Lower leg skin (tissue), 4 donors: ENCODE results near the gene PLCG2. TPM values are rescaled to one million over a fixed set of nuclear protein-coding genes. Genes with fewer than 3 reads are reported as not detected.

Experiments
- DNase-seq, 2 donors: peaks; one replicate each; pipeline ENCODE4 v3.0.0-alpha.2; 2019; ENCODE audit warnings: low spot score in 2 of 2
- H3K4me3 ChIP-seq: fragments of 200-600 bp; sonication (generic); 2 replicates; pipeline ENCODE4 v1.5.1; 2017; ENCODE audit warnings: mild to moderate bottlenecking, low read depth; ENCODE audit not compliant: poor library complexity, severe bottlenecking
- POLR2A ChIP-seq, 2 donors: fragments of 450-650 bp; IDR thresholded peaks; one replicate each; pipeline ENCODE4 v1.6.1; 2016 to 2017; ENCODE audit warnings: antibody characterized with exemption in 2 of 2, mild to moderate bottlenecking in 1 of 2, moderate library complexity in 1 of 2
- WGBS, 2 donors: methylation state at CpG; one replicate each; pipeline ENCODE4 v1.1.5; 2018; 5-methylcytosine and 5-hydroxymethylcytosine counted together
- intact Hi-C: fragments of 100-400 bp; cut with DNase I; formaldehyde crosslinking; loops from one replicate; pipeline ENCODE4 v1.15.0; 2023; ENCODE audit warnings: low total_unique reads
- total RNA-seq, 4 donors: library from RNA; depleted of rRNA; stranded (reverse); fragments of >200 nt; gene quantifications; one replicate each; pipeline ENCODE4 v1.1.0, GENCODE V29; 2016
- TF ChIP-seq, protein P1 (sequence below), 3 donors: fragments of 450-650 bp; IDR thresholded peaks; one replicate each; pipeline ENCODE4 v1.5.1; 2016; ENCODE audit warnings: antibody characterized with exemption in 3 of 3, mild to moderate bottlenecking in 3 of 3, moderate library complexity in 2 of 3

PLCG2 gene
- total RNA-seq, 4 donors from 2014 or later: 7.0 to 14.1 (median 10.2) TPM

DNA sequence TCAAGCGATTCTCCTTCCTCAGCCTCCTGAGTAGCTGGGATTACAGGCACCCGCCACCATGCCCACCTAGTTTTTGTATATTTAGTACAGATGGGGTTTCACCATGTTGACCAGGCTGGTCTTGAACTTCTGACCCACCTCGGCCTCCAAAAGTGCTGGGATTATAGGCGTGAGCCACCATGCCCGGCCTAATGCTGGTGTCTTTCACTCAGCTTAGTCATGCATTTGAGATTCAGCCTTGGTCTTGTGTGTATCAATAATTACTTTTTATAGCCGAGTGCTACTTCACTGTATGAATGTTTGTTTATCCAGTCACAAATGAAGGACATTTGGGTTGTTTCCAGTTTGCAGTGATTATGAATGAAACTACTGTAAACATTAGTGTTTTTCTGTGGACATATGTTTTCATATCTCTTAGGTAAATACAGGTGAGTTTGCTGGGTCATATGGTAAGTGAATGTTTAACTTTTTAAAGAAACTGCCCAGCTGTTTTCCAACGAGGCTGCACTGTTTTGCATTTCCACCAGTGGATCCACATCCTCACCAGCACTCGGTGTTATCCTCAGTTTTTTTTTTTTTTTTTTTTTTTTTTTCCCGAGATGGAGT is 11.0 kb upstream of the PLCG2 start:
- no peak for TF ChIP-seq POLR2A (IDR thresholded peaks at IDR 0.05)
- TF ChIP-seq, protein P1, sequence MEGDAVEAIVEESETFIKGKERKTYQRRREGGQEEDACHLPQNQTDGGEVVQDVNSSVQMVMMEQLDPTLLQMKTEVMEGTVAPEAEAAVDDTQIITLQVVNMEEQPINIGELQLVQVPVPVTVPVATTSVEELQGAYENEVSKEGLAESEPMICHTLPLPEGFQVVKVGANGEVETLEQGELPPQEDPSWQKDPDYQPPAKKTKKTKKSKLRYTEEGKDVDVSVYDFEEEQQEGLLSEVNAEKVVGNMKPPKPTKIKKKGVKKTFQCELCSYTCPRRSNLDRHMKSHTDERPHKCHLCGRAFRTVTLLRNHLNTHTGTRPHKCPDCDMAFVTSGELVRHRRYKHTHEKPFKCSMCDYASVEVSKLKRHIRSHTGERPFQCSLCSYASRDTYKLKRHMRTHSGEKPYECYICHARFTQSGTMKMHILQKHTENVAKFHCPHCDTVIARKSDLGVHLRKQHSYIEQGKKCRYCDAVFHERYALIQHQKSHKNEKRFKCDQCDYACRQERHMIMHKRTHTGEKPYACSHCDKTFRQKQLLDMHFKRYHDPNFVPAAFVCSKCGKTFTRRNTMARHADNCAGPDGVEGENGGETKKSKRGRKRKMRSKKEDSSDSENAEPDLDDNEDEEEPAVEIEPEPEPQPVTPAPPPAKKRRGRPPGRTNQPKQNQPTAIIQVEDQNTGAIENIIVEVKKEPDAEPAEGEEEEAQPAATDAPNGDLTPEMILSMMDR (IDR thresholded peaks at IDR 0.05): no peak
- 81 to 87% methylated on average over 9 of the region's 9 CpGs for WGBS, 2 donors
- DNase-seq: no peak
- intact Hi-C loops: no loop called here
- H3K4me3 ChIP-seq: no peak overlapping the region

DNA sequence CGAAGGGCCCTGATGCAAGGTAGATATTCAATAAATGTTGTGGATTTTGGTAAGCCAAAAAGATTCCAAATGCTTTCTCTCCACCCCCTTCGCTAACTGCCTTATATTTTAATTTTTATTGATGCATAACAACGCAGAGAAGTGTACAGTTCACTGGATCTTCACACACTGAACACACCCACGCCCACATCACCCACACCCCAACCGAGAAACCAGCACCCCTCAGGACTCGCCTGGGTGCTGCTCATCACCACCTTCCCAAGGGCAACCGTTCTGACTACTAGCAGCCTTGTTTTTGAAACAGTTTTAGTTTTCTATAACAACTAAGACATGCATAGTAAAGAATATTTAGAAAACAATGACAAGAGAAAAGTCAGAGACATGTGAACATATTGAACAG is 9.1 kb upstream of the PLCG2 start:
- WGBS, 2 donors: 84% methylated on average over 7 of the region's 7 CpGs

DNA sequence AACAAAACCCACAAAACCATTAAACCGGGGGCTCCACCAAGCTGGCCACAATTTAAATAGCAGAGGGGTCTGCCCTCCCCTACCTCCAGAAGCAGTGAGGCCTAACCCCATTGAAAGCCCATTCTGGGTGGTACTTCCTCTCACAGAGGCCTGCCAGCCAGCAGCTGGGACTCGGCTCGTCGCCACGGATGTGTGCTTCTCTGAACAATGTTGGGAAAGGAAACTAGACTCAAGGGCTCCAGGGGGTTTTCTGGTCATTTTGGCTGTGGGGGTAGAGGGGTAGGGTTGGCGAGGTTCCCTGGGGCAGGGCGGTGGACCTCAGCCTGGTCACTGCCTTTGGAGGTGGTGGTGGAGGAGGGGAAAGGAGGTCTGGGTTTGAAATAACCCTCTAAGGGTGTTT is 4.7 kb upstream of the PLCG2 start:
- no peak for DNase-seq
- intact Hi-C loops: no loop called here
- TF ChIP-seq, protein P1 (IDR thresholded peaks at IDR 0.05): no peak
- no peak for TF ChIP-seq POLR2A (IDR thresholded peaks at IDR 0.05)
- no peak overlapping the region for H3K4me3 ChIP-seq
- WGBS, 2 donors: 76 to 81% methylated on average over 7 of the region's 7 CpGs

More for the DNA sequence above, 9.1 kb upstream of the PLCG2 start:
- no peak for TF ChIP-seq POLR2A (IDR thresholded peaks at IDR 0.05)
- TF ChIP-seq, protein P1 (IDR thresholded peaks at IDR 0.05): no peak
- DNase-seq: no peak
- no peak overlapping the region for H3K4me3 ChIP-seq
- intact Hi-C loops: no loop called here

DNA sequence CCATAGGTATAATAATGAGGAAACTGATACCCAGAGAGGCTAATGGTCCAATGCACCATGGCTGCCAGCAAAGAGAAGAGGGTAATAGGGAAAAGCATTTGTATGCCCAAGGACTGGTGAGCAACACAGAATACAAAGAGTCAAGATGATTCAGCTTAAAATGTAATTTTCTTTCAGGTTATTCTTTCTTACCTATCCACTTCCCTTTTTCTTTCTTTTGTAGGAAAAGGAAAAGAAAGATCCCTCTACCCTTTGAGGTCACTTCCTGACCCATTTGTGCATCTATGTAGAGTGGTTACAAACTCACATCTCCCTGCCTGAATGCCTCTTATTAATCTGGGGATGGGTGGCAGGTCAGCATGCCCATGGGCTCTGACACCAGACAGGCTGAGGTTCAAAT is 3.5 kb upstream of the PLCG2 start:
- no peak for TF ChIP-seq POLR2A (IDR thresholded peaks at IDR 0.05)
- H3K4me3 ChIP-seq: no peak overlapping the region
- no peak for DNase-seq
- intact Hi-C loops: no loop called here

DNA sequence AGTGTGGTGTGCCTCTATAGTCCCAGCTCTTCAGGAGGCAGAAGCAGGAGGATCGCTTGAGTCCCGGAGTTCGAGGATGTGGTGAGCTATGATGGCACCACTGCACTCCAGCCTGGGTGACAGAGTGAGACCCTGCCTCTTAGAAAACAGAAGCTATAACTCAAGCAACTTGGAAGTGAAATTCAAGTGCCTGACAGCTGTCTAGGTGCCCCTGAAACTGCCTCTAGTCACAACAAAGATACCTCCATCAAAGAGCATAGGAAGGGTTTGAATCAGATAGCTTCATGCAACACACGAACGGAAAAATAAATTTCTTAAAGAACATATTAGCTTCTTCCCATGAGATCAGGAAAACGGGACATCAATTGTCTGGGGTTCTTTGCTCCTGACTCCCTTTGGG is 860 bp upstream of the PLCG2 start:
- H3K4me3 ChIP-seq: no peak overlapping the region
- no peak for TF ChIP-seq POLR2A (IDR thresholded peaks at IDR 0.05)
- TF ChIP-seq, protein P1 (IDR thresholded peaks at IDR 0.05): no peak
- no peak for DNase-seq
- WGBS, 2 donors: 73 to 78% methylated on average over 6 of the region's 6 CpGs
- intact Hi-C loops: no loop called here

DNA sequence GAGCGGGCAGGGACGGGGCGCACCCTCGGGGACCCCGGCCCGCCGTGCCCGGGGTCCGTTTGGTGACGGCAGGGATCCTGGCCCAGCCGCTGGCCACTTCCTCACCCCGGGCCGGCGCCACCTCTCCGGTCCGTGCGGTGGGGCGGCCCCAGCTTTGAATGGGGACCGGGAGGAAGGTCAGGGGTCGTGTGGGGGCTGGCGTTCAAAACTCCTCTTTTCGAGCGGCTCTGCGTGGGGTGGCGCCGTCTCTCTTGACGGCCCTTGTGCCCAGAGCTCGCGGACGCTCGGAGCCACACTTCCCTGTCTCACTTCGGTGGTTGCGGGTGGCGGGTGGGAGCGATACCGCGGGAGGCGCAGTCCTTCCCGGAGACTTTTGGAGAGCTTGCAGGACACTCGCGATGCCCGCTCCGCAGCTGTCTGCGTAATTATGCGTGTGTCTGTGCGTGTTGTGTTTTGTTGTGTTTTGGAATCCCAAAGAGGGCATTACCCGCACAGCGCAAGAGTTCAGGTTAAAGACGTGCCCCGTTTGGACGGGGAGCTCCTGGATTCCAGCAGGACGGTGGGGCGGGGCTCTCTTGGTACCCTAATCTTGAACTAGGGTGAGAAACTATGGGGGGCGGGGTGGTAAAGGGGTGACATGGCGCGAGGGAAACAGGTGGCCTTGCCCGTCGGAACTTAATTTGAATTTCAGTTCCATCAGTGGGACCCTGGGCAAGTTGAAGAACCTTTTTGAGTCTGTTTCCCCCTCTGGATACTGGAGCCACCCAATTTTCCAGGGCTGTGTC is 637 bp downstream of the PLCG2 start:
- WGBS, 2 donors: 10 to 11% methylated on average over 21 to 25 of the region's 58 CpGs
- peak overlapping the region; percentile 68 for H3K4me3 ChIP-seq
- intact Hi-C loops: no loop called here
- peak; percentile 26 to 88 for DNase-seq
- TF ChIP-seq, protein P1 (IDR thresholded peaks at IDR 0.05): no peak
